ENCODE results near the gene CHGA. TPM values are rescaled to one million over a fixed set of nuclear protein-coding genes. Genes with fewer than 3 reads are reported as not detected.

The CHGA gene
- total RNA-seq, 1 donor from 2014 or later, result 0.67 TPM

- no peak for TF ChIP-seq CTCF (IDR thresholded peaks at IDR 0.05; ENCODE audit: unreplicated experiment)
- peaks cover 6% of the 10 kb centered on the region for H3K36me3 Mint-ChIP-seq (ENCODE audit: low read depth, unreplicated experiment)
- no peak overlapping the region for H3K4me3 Mint-ChIP-seq (ENCODE audit: unreplicated experiment)
- no peaks in the 10 kb centered on the region for H3K4me1 Mint-ChIP-seq (ENCODE audit: unreplicated experiment)
- H3K27me3 Mint-ChIP-seq (ENCODE audit: unreplicated experiment), result peaks cover 4% of the 10 kb centered on the region
- DNase-seq (ENCODE audit: low spot score), result no peak
- H3K9me3 Mint-ChIP-seq (ENCODE audit: unreplicated experiment), result no peaks in the 10 kb centered on the region
- no peak overlapping the region for H3K27ac Mint-ChIP-seq (ENCODE audit: unreplicated experiment)
Measured at GRCh38 chr14:92933481-92933880, 10.5 kb downstream of the CHGA start.

- H3K27me3 Mint-ChIP-seq (ENCODE audit: unreplicated experiment), result peaks cover 4% of the 10 kb centered on the region
- H3K9me3 Mint-ChIP-seq (ENCODE audit: unreplicated experiment), result no peaks in the 10 kb centered on the region
- no peak for DNase-seq (ENCODE audit: low spot score)
- no peaks in the 10 kb centered on the region for H3K4me1 Mint-ChIP-seq (ENCODE audit: unreplicated experiment)
- no peak for TF ChIP-seq CTCF (IDR thresholded peaks at IDR 0.05; ENCODE audit: unreplicated experiment)
- H3K27ac Mint-ChIP-seq (ENCODE audit: unreplicated experiment), result no peak overlapping the region
- no peak overlapping the region for H3K4me3 Mint-ChIP-seq (ENCODE audit: unreplicated experiment)
- peaks cover 6% of the 10 kb centered on the region for H3K36me3 Mint-ChIP-seq (ENCODE audit: low read depth, unreplicated experiment)
Measured at GRCh38 chr14:92934196-92935085, 11.5 kb downstream of the CHGA start.

- no peaks in the 10 kb centered on the region for H3K9me3 Mint-ChIP-seq (ENCODE audit: unreplicated experiment)
- H3K4me3 Mint-ChIP-seq (ENCODE audit: unreplicated experiment), result no peak overlapping the region
- H3K27me3 Mint-ChIP-seq (ENCODE audit: unreplicated experiment), result peaks cover 6% of the 10 kb centered on the region
- DNase-seq (ENCODE audit: low spot score), result no peak
- no peak overlapping the region for H3K27ac Mint-ChIP-seq (ENCODE audit: unreplicated experiment)
- H3K36me3 Mint-ChIP-seq (ENCODE audit: low read depth, unreplicated experiment), result peaks cover 6% of the 10 kb centered on the region
- TF ChIP-seq CTCF (IDR thresholded peaks at IDR 0.05; ENCODE audit: unreplicated experiment), result no peak
- H3K4me1 Mint-ChIP-seq (ENCODE audit: unreplicated experiment), result no peaks in the 10 kb centered on the region
Measured at GRCh38 chr14:92935446-92935845, 12.5 kb downstream of the CHGA start.

GRCh38 chr14:92936085-92936484 lies 13.1 kb downstream of the CHGA start:
- Mint-ChIP-seq H3K27ac (ENCODE audit: unreplicated experiment) (no peak overlapping the region), H3K27me3 (ENCODE audit: unreplicated experiment) (peaks cover 8% of the 10 kb centered on the region), H3K36me3 (ENCODE audit: low read depth, unreplicated experiment) (peaks cover 3% of the 10 kb centered on the region), H3K4me1 (ENCODE audit: unreplicated experiment) (no peaks in the 10 kb centered on the region), H3K9me3 (ENCODE audit: unreplicated experiment) (no peaks in the 10 kb centered on the region), H3K4me3 (ENCODE audit: unreplicated experiment) (no peak overlapping the region)
- DNase-seq (ENCODE audit: low spot score), result no peak
- TF ChIP-seq CTCF (IDR thresholded peaks at IDR 0.05; ENCODE audit: unreplicated experiment), result no peak
